HG03045 (cell line): Measurements from ENCODE around the gene SCGB3A1.

Source experiments
- ATAC-seq: cut with Tn5 transposase; IDR thresholded peaks from one replicate; pipeline ENCODE4 v1.9.1; 2021; ENCODE audit warnings: mild to moderate bottlenecking, moderate library complexity; ENCODE audit not compliant: unreplicated experiment

SCGB3A1 gene

DNA sequence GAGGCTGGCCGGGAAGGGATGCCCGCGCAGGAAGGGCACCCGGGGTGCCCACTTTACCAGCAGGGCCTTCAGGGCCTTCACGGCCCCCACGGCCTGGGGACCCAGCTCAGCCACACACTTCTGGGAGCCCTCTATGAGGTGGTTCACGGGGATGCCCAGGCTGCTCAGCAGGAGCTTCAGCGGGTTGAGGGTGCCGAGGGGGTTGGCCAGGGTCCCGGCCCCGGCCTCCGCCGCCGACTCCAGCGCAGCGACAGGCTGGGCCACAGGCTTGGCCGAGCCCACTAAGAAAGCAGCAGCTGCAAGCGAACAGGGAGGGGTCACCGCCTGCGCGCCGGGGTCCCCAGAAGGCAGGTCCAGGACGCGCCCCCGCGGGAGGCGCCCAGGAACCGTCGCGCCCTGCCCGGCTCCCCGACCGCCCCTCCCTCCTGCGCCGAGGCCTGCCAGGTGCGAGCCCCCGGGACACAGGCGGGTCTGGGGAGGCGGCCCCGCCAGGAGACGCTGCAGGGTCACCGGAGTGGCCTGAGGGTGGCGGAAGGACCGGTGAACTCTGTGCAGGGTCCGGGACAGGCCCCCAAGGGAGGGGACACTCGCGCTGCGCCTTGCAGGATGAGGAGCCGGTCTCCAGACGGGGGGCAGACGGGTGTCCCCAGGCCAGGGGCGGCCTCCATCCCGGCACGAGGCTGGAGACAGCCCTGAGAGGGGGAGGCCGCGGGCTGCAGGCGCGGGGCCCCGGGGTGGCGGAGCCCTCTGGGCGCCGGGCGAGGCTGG, 572 bp downstream of the SCGB3A1 start:
- no peak for ATAC-seq

DNA sequence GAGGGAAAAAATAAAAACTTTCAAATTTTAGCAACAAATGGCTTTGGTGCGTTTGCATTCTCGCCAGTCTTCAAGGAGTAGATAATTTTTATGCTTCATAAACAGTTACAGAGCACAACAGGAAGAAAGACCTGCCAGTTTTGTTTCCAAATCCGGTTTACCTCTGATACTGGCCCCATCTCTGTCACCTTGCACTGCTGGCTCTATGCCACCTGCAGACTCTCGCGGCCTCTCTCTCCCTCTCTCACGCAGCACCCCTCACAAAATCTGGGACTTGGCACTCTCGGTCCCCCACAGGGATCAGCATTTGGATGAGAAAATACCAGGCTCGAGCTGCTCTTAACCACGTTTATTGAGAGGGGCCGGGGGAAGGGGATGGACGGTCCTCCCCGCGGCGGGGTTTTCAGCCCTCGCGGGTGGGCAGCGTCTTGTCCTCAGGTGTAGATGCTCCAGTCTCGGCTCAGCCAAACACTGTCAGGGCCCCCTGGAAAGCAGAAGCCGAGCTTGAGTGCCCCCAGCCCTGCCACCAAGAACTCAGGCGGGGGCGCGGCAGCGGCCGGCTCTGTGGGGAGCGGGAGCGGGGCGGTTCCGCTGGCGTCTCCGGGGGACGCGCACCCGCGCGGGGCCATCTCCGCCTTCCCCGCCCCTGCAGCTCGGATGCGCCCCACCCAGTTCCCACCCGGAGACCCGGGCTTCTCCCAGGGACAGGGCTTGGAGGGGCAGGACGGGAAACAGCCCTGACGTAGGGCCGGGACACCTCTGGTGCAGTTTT, 1.3 kb downstream of the SCGB3A1 start:
- no peak for ATAC-seq

DNA sequence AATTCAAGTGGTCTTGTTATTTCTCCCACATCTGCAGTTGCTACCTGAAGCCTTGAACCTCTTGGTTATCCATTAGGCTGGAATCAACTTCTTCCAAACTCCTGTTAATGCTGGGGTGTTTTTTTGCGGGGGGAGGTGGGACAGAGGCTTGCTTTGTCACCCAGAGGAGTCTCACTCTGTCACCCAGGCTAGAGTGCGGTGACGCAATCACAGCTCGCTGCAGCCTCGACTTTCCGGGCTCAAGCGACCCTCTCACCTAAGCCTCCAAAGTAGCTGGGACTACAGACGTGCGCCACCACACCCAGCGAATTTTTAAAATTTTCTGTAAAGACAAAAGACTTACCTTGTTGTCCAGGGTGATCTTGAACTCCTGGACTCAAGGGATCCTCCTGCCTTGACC, 4.4 kb downstream of the SCGB3A1 start:
- ATAC-seq = no peak

DNA sequence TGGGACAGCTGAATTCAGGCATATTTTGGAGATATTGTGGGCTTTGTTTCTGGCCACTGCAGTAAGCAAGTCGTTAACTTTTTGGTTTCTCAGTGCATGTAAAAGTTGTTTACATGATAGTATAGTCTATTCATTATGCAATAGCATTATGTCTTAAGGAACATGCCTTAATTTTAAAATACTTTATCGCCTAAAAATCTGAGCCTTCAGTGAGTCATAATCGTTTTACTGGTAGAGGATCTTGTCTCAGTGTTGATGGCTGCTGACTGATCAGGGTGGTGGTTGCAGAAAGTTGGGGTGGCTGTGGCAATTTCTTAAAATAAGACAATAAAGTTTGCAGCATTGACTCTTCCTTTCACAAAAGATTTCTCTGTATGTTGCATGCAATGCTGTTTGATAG, 5.1 kb downstream of the SCGB3A1 start:
- no peak for ATAC-seq

DNA sequence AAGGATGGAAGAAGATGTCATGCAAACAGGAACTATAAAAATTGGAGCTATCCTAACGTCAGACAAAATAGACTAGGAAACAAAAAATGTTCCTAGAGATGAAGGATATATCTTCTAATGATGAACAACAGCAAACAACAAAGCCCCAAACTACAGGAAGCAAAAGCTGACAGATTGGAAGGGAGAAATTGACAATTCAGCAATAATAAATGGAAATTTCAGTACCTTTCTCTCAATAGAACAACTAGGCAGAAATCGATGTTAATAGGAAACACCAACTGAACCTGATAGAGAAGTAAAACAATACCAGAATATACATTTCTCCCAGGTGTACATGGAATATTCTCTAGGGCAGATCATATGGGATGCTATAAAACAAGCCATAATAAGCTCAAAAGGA, 7.6 kb downstream of the SCGB3A1 start:
- ATAC-seq = no peak

DNA sequence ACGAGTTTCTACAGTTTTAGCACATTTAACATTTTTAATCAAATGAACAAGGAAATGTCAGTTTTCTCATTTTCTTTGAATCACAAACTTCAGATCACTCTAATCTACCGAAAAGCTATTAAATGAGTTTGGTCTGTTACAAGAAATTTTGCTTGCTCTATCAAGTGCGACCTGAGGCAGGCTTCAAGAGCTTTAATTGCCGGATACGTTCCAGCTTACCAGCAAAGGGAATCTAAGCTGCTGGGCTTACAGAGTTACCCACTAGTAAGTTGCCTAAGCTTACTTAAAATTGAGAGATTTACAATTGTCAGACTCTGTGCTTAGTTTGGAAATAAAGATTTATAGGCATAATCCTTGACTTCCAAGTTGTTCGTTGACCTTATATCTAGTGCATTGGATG, 10.6 kb downstream of the SCGB3A1 start:
- ATAC-seq = no peak

DNA sequence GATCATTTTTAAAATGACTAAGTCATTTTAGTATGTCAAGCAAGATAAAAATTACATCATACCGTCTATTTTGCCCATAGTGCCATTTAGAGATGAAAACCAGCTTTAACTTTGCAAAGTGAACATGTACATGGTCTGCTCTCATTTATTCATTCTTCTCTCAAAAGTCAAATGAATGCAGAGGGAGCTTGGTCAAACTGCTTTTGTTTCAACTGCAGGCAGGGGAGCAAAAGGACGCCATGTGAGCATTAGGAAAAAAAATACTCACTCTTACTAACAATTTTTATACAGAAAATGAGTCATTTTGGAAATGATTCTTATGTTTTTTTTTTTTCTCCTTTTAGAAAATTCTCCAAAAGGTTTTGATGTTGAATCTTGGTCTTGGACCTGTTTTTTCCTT, 15.7 kb downstream of the SCGB3A1 start:
- no peak for ATAC-seq

DNA sequence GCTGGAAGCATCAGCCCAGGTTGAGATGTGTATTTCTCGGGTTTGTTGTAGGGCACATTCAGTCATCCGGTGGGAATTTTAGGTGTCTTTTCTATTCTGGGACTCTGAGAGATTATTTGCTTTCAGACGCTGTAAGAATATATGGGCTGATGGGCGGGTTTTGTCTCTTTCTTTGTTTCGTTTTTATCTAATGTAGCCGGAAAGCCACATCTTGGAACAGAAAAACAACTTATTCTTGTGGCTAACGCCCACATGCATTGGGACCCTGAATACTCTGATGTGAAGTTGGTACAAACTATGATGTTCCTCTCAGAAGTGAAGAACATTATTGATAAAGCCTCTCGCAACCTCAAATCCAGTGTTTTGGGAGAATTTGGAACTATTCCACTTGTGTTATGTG, 22.4 kb downstream of the SCGB3A1 start:
- ATAC-seq = no peak

DNA sequence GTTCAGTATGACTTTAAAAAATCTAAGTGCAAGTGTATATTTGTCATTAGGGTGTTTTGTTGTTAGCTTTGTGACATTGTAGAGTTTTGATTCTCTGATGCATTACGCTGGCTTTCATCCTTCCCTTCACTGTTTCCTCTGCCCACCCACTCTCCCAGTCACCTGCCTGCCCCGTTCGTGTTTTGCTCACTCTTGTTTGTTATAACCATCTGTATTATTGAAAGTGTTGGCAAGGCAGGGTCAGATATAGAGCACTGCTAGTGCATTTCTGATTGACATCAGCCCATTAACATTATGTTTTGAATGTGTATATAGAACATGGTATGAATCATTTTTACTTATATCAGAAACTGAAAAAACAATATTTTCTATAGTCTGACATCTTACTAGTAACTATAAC, 27.3 kb downstream of the SCGB3A1 start:
- ATAC-seq = no peak

DNA sequence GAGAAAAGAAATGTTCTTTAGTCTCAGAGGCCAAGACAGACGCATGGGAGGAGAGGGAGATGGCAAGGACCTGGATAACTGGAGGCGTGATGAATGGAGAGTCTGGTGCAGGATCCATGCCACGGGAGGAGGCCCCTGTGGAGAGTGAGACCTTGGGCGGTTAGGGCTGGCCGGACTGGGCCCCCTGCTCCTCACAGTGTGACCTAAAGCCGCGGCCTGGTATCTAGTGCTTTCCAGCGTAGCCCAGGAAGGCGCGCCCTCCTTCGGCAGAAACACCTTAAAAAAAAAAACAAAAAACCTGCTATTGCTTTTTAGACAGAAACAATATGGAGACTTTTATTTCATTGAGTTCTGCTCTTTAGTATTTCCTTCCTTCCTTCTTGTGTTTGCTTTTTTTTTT, 33.1 kb downstream of the SCGB3A1 start:
- ATAC-seq = no peak

DNA sequence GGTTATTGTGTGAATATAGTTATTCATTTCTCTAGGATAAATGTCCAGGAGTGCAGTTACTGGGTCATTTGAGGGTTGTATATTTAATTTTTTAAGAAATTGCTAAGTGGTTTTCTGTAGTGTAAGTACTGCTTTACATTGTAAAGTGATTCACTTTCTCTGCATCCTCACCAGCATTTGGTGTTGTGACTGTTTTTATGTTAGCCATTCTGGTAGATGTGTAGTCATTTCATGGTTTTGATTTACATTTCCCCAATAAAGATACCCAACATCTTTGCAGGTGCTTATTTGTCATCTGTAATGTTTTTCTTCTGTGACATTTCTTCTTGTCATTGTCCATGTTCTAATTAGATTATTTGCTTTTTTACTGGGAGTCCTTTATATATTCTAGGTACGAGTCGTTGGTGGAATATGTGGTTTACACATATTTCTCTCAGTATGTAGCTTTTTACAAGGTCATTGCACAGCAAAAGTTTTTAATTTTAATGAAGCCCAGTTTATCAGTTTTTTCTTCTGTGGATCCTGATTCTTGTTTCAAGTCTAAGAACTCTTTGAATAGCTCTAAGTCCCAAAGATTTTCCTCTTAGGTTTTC, 34.0 kb downstream of the SCGB3A1 start:
- ATAC-seq = no peak

DNA sequence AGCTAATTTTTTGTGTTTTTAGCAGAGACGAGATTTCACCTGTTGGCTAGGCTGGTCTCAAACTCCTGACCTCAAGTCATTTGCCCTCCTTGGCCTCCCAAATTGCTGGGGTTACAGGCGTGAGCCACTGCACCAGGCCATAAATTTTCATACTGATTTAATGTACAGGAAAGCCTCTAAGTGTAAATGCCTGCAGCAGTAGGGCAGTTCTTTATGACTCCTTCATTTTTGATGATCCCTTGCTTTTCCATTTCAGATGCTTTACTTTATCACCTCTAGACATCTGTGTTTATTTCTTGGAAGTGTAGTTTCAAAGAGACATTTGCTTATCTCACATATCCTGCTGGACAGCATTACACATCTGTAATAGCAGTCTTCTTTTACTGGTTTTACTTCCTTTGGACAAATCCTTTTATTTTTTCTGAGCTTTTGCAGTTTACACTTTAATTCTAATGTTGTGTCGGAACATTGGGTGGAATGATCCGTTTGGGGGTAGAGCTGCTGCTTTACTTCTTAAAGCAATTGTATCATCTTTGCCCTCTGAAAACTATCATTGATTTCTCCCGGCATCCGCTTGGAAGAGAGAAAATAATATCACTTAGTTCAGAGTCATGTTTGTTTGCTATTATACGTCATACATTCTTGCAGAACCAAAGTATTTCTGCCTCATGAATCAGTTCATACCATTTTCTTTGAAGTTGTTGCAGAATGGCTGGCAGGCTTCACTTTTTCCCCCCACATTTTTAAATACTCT, 36.0 kb downstream of the SCGB3A1 start:
- ATAC-seq = no peak

DNA sequence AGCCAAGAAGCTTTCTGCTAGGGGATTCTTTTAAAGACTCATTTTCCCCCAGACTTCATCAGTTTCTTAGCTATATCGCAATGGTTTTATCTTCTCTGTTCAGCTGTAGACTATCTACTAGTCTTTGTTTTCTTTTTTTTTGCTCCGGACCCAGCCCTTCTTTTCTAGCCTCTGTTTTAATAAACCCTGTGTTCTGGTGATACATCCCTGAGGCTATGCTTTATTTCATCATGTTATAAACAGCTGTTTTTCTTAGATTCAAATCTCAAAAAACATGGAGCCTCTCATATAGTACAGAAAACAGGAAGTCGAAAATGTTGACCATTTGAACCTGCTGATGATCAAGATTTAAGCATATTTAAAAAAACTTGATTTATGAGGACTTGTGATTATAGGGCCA, 37.8 kb downstream of the SCGB3A1 start:
- ATAC-seq = no peak

DNA sequence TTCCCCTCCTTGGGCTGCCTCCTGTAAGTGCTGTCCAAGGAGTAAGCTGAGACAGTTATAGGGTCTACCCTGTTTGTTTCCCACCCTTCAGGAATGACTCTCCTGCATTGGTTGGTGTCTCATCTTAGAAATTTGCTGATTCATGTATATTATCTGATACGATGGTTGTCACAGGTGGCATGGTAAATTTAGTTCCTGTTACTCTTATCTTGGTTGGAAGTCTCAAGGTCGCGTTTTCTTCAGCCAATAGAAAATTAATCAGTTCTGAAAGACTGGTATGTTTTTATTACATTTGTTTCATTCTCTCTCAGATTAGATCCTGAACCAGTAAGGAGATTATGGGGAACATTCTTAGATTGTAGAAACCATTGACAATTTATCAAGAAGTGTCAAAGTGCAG, 42.7 kb downstream of the SCGB3A1 start:
- ATAC-seq = no peak

DNA sequence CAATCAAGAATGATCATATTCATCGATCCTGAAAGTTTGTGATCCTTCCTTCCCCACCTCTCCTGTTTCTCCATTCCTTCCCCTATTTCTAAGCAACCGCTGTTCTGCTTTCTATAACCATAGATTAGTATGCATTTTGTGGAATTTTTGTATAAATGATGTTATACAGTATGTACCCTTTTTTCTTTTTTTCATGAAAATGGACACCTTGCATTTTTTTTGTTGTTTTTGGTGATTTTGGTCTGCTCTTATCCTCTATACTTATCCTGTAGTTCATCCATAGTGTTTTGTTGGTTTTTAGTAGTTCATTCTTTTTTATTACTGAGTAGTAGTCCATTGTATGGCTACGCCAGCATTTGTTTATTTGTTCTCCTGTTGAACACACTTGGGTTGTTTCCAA, 46.1 kb downstream of the SCGB3A1 start:
- no peak for ATAC-seq

DNA sequence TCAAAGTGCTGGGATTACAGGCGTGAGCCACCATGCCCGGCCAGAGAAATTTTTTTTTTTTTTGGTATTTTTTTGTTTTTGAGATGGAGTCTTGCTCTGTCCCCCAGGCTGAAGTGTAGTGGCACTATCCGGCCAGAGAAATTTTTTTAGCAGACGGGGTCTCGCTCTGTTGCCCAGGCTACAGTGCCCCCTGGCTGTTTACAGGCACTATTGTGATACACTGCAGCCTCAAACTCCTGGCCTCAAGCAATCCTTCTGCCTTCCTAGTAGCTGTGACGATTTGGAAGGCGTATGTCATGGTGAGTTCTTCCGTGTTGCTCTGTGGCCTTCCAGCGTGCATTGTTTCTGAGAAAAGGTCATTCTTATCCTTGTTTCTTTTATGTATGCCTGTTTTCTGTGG, 49.6 kb downstream of the SCGB3A1 start:
- ATAC-seq = no peak
